ENCODE results near the gene CYTH3. TPM values are rescaled to one million over a fixed set of nuclear protein-coding genes. Genes with fewer than 3 reads are reported as not detected.
"Not testable (repeated sequence)": the region's sequence is repeated elsewhere in the genome, so short reads cannot be mapped to it uniquely, and the experiment has no call there.

The CYTH3 gene
- total RNA-seq, 1 donor from 2014 or later: 7.9 TPM

GRCh38 chr7:6163402-6163801, 109.0 kb downstream of the CYTH3 start:
- ATAC-seq: no peak

DNA sequence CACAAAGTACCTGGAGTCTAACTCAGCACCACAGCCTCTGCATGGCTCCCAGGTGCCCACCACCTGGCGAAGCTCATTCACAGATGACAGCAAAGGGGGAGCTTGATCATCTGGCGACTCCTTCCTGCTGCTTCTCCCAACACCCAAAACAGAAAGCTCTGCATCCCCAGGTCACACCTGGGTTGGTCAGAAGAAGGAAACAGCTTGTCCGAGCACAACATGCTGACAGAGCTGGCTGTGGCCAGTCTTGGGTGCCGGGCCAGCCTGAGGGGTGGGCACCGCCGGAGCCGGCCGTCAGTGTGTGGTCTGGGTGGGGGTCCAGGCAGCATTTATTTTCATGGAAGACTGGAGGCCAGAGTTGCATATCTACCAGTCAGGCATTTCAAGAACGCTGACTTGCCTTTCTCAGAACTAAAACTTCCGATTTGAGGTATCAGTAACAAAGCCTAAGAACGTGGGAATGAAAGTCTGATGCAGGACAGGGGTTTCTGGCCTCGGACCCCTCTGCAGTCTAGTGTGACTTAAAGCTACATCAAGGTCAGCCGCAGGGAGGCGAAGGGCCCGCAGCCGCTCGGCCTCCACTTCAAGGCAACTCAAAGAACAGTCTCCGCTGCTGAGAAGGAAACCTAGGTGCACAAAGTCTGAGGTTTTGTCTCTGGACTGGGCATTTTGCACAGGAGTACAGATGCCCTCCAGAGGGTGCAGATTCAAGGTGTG, 109.6 kb downstream of the CYTH3 start:
- no peak for ATAC-seq

GRCh38 chr7:6162331-6162620, 110.1 kb downstream of the CYTH3 start:
- ATAC-seq: no peak

GRCh38 chr7:6161463-6162330, 110.7 kb downstream of the CYTH3 start:
- ATAC-seq: no peak

DNA sequence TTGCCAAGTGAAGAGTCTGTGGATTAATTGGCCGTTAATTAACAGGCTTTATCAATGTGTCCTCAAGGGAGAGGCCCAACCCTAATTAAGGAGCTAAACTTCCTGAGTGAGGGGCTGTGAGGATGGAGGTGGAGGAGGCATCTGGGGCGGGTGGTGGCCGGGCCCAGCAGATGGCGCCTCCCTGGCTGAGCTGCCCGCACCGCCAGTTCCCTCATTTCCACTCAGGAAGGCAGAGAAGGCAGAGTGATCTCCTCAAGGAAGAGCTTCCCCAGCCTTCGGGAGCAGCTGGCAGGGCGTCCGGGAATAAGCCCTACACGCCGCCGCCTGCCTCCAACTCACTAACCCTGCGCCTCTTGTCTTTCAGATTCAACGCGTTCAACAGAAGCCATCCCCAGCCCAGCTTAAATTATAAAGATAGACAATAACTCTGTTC, 112.2 kb downstream of the CYTH3 start:
- peak; percentile 45 for ATAC-seq

- no peak for ATAC-seq
Measured at GRCh38 chr7:6159524-6160031, 112.8 kb downstream of the CYTH3 start.

DNA sequence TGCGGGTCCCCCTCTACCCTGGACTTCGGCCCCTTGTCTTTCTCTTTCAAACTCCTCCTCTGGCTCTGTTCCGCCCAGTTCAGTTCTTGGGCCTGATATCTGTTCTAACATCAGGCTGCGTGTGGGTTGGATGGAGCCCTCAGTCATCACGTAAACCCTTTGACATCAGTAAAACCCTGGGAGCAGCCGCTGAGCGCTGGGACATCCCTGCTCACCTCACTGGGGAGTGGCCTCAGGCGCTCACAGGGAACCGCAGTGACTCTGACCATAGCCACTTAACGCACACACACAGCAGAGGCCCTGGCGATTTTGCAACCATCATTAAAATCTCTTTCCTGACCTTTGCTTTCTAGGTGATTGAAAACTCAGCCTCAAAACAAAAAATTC, 113.3 kb downstream of the CYTH3 start:
- ATAC-seq: no peak

DNA sequence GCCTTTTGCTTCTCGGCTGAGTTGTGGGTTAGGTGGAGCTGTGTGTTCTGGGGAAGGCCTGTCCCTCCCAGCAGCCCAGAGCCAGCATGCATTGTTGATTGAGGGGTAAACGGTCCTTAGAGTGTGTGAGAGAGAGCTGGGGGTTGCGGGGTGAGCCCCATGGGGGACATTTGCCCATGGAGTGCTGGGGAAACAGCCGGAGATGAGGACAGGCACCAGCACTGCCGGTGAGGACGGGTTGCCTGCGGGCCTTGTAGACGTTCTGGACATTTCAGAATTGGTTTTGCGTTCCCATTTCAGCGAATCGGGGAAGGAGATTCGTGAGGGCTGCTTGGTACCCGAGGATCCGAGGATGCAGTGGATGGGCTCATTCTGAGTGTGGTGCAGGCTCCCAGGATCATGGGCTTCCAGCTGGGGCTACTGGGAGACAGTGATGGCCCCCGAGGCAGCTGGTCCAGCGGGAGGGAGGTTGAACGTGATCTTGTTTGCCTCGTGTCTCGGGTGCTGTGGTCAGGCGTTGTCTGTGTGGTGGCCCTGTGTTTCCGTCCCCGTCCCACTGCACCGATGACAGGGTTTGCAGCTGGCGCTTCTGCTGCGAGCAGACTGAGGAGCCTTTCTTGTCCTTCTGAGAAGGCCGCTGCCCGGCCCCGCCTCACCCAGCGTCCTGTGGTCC, 113.9 kb downstream of the CYTH3 start:
- ATAC-seq: no peak

- no peak for ATAC-seq
Measured at GRCh38 chr7:6157685-6158423, 114.6 kb downstream of the CYTH3 start.

GRCh38 chr7:6156734-6157133, 115.7 kb downstream of the CYTH3 start:
- no peak for ATAC-seq

DNA sequence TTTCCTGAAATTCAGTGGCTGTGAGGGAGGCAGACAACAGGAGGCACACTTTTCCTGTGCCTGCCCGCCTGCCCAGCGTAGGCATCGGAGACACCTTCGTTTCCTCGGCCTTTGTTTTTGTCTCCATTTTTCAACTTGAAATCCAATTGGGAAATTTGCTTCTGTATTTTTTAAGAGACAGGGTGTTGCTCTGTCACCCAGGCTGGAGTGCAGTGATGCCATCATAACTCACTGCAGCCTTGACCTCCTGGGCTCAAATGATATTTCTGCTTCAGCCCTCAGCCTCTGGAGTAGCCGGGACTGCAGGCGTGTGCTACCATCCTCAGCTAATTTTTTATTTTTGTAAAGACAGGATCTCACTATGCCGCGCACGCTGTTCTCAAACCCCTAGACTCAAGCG, 116.8 kb downstream of the CYTH3 start:
- no peak for ATAC-seq

DNA sequence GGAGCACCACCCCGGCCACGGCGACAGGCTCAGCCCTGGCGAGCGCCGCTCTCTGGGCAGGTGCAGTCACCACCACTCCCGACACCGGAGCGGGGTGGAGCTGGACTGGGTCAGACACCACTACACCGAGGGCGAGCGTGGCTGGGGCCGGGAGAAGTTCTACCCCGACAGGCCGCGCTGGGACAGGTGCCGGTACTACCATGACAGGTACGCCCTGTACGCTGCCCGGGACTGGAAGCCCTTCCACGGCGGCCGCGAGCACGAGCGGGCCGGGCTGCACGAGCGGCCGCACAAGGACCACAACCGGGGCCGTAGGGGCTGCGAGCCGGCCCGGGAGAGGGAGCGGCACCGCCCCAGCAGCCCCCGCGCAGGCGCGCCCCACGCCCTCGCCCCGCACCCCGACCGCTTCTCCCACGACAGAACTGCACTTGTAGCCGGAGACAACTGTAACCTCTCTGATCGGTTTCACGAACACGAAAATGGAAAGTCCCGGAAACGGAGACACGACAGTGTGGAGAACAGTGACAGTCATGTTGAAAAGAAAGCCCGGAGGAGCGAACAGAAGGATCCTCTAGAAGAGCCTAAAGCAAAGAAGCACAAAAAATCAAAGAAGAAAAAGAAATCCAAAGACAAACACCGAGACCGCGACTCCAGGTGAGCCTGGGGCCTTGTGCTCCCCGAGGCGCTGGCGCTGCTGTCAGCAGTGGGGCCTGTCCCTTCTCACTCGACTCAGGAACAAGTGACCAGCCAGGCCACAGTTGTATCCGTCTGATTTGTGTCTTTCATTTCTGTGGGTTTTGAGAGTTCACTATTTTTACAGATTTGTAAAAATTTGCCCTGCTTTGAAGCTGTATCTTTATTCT, 117.7 kb downstream of the CYTH3 start:
- peak; percentile 19 for ATAC-seq

DNA sequence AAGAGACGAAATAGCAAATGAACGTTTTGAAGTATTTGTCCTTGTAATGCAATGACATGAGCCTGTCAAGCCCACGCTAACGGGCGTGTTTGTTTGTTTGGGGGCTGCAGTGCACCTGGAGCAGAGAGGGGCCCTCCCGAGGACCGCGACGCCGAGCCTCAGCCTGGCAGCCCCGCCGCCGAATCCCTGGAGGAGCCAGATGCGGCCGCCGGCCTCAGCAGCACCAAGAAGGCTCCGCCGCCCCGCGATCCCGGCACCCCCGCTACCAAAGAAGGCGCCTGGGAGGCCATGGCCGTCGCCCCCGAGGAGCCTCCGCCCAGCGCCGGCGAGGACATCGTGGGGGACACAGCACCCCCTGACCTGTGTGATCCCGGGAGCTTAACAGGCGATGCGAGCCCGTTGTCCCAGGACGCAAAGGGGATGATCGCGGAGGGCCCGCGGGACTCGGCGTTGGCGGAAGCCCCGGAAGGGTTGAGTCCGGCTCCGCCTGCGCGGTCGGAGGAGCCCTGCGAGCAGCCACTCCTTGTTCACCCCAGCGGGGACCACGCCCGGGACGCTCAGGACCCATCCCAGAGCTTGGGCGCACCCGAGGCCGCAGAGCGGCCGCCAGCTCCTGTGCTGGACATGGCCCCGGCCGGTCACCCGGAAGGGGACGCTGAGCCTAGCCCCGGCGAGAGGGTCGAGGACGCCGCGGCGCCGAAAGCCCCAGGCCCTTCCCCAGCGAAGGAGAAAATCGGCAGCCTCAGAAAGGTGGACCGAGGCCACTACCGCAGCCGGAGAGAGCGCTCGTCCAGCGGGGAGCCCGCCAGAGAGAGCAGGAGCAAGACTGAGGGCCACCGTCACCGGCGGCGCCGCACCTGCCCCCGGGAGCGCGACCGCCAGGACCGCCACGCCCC, 118.5 kb downstream of the CYTH3 start:
- ATAC-seq: peak; percentile 37

- no peak for ATAC-seq
Measured at GRCh38 chr7:6151994-6152735, 120.3 kb downstream of the CYTH3 start.

GRCh38 chr7:6151527-6151926, 120.9 kb downstream of the CYTH3 start:
- not testable (repeated sequence) for ATAC-seq

DNA sequence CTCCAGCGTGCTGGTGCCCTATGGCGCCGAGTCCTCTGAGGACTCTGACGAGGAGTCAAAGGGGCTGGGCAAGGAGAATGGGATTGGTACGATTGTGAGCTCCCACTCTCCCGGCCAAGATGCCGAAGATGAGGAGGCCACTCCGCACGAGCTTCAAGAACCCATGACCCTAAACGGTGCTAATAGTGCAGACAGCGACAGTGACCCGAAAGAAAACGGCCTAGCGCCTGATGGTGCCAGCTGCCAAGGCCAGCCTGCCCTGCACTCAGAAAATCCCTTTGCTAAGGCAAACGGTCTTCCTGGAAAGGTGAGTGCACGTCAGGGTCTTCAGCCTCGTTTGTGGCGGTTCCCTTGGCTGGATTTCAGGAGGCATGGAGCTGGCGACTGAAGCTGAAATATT, 122.4 kb downstream of the CYTH3 start:
- ATAC-seq: no peak

- ATAC-seq: no peak
Measured at GRCh38 chr7:6148724-6149360, 123.6 kb downstream of the CYTH3 start.

GRCh38 chr7:6147627-6148026, 124.8 kb downstream of the CYTH3 start:
- no peak for ATAC-seq

DNA sequence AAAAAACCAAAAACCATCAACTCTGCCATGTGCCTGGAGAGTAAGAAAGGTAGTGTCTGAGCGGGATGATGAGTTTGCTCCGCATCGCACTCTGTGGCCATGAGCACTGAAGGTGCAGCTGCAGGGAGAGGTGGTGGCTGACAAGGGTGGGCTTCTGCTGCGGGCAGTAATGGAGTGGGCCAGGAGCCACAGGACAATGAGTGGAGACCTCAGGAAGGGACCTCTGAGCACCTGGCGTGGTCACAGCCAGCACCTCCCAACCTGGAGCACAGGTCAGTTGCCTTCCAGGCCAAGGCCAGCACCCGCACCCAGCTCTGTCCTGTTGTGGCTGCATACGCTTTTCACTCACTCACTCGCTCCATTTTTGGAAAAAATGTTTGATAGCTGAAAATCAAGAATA, 125.8 kb downstream of the CYTH3 start:
- no peak for ATAC-seq

Data from esophagus mucosa (tissue), 1 donor.